B cell (primary cell): Measurements from ENCODE around the gene COL28A1. TPM values are rescaled to one million over a fixed set of nuclear protein-coding genes. Genes with fewer than 3 reads are reported as not detected.

Source experiments
- ATAC-seq: fragments of 200-7000 bp; cut with Tn5 transposase; one replicate; pipeline ENCODE4 v1.10.0; 2021; ENCODE audit warnings: low read depth, mild to moderate bottlenecking, moderate number of reproducible peaks, moderate library complexity
- CTCF ChIA-PET: fragments of 350-600 bp; sonication (Branson Sonifier 250); formaldehyde crosslinking; loops from one replicate; lab custom pipeline; 2021; ENCODE audit warnings: antibody characterized with exemption, inconsistent platforms; lab: Charles Lee
- POLR2A ChIA-PET: fragments of 350-600 bp; sonication (Branson Sonifier 250); formaldehyde crosslinking; loops from one replicate; lab custom pipeline; 2021; ENCODE audit warnings: antibody characterized with exemption; lab: Charles Lee
- DNase-seq: peaks from one replicate; pipeline ENCODE4 v3.0.0; 2013
- H2AFZ ChIP-seq: 2 replicates; pipeline ENCODE4 v1.6.1; 2012; ENCODE audit warnings: mild to moderate bottlenecking, low read depth, low read length; ENCODE audit not compliant: insufficient read depth, poor library complexity, severe bottlenecking
- H3K27ac ChIP-seq, 2 donors: 1 replicate in 1 of 2; 2 replicates in 1 of 2; pipeline ENCODE4 v1.5.1; 2012 to 2013; ENCODE audit warnings: low read length in 2 of 2, mild to moderate bottlenecking in 2 of 2, moderate library complexity in 1 of 2
- H3K27me3 ChIP-seq, 4 experiments: fragments of 200-600 bp in 1 of 4; sonication (generic) in 1 of 4; replicated peaks in 1 of 4; 1 replicate in 2 of 4; 2 replicates in 2 of 4; pipeline versions ENCODE4 v1.6.1 to v1.7.0; 2013 to 2016; ENCODE audit warnings: low read length in 3 of 4, mild to moderate bottlenecking in 2 of 4, mixed read lengths in 1 of 4, moderate library complexity in 1 of 4; ENCODE audit not compliant: insufficient read depth in 4 of 4, control insufficient read depth in 3 of 4; ENCODE audit errors: control extremely low read depth in 1 of 4
- H3K36me3 ChIP-seq, 2 experiments: replicated peaks in 1 of 2; 1 replicate in 1 of 2; 2 replicates in 1 of 2; pipeline versions ENCODE4 v1.6.1 to v1.7.1; 2013; ENCODE audit warnings: low read length in 1 of 2; ENCODE audit not compliant: insufficient read depth in 2 of 2, control insufficient read depth in 1 of 2; ENCODE audit errors: control extremely low read depth in 1 of 2, extremely low read depth in 1 of 2
- H3K4me1 ChIP-seq, 2 donors: fragments of 200-600 bp in 1 of 2; sonication (generic) in 1 of 2; 1 replicate in 1 of 2; 2 replicates in 1 of 2; pipeline versions ENCODE4 v1.5.1 to v1.6.1; 2013 to 2017; ENCODE audit warnings: low read length in 2 of 2; ENCODE audit not compliant: control insufficient read depth in 2 of 2, insufficient read depth in 2 of 2
- H3K4me2 ChIP-seq: replicated peaks from 2 replicates; pipeline ENCODE3; 2012; ENCODE audit warnings: mild to moderate bottlenecking, low read depth, low read length; ENCODE audit not compliant: poor library complexity, severe bottlenecking
- H3K4me3 ChIP-seq, 5 experiments: fragments of 200-600 bp in 1 of 5; sonication (generic) in 1 of 5; 1 replicate in 3 of 5; 2 replicates in 2 of 5; pipeline versions ENCODE4 v1.5.1 to v1.7.0; 2011 to 2016; ENCODE audit warnings: low read length in 4 of 5, mild to moderate bottlenecking in 4 of 5, low read depth in 2 of 5, control low read depth in 1 of 5, moderate library complexity in 1 of 5; ENCODE audit not compliant: insufficient read depth in 1 of 5; ENCODE audit errors: control extremely low read depth in 1 of 5, extremely low read depth in 1 of 5
- H3K79me2 ChIP-seq: fragments of 200-600 bp; sonication (generic); one replicate; pipeline ENCODE4 v1.6.0; 2016; ENCODE audit warnings: low read length; ENCODE audit not compliant: control insufficient read depth, insufficient read depth
- H3K9ac ChIP-seq: fragments of 200-600 bp; sonication (generic); 2 replicates; pipeline ENCODE4 v1.6.1; 2017; ENCODE audit warnings: mild to moderate bottlenecking, low read length, moderate library complexity
- H3K9me3 ChIP-seq, 3 donors: one replicate each; pipeline versions ENCODE4 v1.6.1 to v1.7.1; 2013; ENCODE audit warnings: low read length in 2 of 3; ENCODE audit not compliant: control insufficient read depth in 2 of 3, insufficient read depth in 1 of 3; ENCODE audit errors: control extremely low read depth in 1 of 3
- H4K20me1 ChIP-seq: 2 replicates; pipeline ENCODE4 v1.6.0; 2012; ENCODE audit warnings: mild to moderate bottlenecking, low read length; ENCODE audit not compliant: insufficient read depth, control insufficient read depth, poor library complexity, severe bottlenecking
- H3K27ac Mint-ChIP-seq: one replicate; pipeline ENCODE4 v1.8.0; 2021; ENCODE audit warnings: mixed read lengths
- H3K27me3 Mint-ChIP-seq: one replicate; pipeline ENCODE4 v1.8.0; 2021; ENCODE audit warnings: mixed read lengths
- H3K4me1 Mint-ChIP-seq: one replicate; pipeline ENCODE4 v1.8.0; 2021; ENCODE audit warnings: mixed read lengths
- H3K4me3 Mint-ChIP-seq: one replicate; pipeline ENCODE4 v1.8.0; 2021; ENCODE audit warnings: mixed read lengths
- H3K9me3 Mint-ChIP-seq: one replicate; pipeline ENCODE4 v1.8.0; 2022; ENCODE audit warnings: mixed read lengths; ENCODE audit not compliant: insufficient read depth
- EZH2 ChIP-seq: IDR thresholded peaks from 2 replicates; pipeline ENCODE4 v1.6.1; 2012; ENCODE audit warnings: borderline replicate concordance, low read depth, mild to moderate bottlenecking, moderate library complexity, low read length; ENCODE audit not compliant: insufficient read depth, poor library complexity, severe bottlenecking
- WGBS: methylation state at CpG from one replicate; pipeline ENCODE4 v1.1.5; 2013; ENCODE audit warnings: missing lambda C conversion rate; ENCODE audit not compliant: insufficient coverage; 5-methylcytosine and 5-hydroxymethylcytosine counted together
- intact Hi-C: fragments of 100-400 bp; cut with micrococcal nuclease; formaldehyde crosslinking; loops from one replicate; pipeline ENCODE4 v1.10.0; 2022
- polyA plus RNA-seq: library from polyadenylated mRNA; depleted of rRNA; stranded (reverse); fragments of >200 nt; gene quantifications from 2 replicates; pipeline ENCODE4 v1.2.3, GENCODE V29; 2012
- total RNA-seq, 2 donors: library from RNA; stranded (reverse); fragments of 120-200 nt in 1 of 2; gene quantifications; 1 replicate in 1 of 2; 2 replicates in 1 of 2; pipeline versions ENCODE4 v1.2.3 to v1.2.4, GENCODE V29; 2013 to 2022
- TF ChIP-seq, protein P1 (sequence below): fragments of 200-600 bp; IDR thresholded peaks from one replicate; pipeline ENCODE4 v1.8.0; 2022; ENCODE audit warnings: antibody characterized with exemption, mild to moderate bottlenecking

COL28A1 gene
- total and polyA plus RNA-seq, 2 donors (not counting 1 experiment from before 2014, with no cell fraction given): 0.18 to 0.67 TPM

DNA sequence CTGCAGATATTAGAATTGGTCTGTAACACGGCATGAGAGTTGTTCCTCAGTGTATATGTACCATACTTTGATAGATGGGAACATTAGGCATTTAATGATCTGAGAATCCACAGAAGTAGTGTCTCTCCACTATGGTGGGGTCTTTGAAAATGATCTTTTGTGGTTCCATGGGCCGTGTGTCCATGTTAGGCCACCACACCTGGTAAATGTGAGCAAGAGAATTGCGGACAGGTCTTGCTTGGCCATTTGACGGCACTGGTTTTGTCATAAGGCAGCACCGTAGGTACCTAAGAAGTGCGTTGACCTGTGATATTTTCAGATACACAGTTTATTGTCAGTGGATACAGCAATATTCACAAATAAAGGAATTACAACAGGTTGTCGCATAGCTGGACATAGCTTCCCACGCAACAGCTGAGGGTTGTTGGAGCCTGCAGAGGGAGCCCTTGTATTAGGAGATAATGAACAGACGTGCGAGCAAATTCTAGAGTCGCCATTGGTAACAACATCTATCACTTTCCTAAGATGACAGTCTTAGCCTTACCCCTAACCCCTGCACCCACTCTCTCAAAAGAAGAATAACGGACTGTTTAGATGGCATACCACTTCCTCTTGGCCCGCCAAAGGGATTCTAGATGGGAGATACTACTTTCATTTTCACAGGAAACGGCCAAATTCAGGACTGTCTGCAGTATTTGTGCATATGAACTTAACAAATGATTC, 111.4 kb downstream of the COL28A1 start:
- POLR2A ChIA-PET: interaction anchor here (1.3 kb wide), 1 partner anchor 243 kb away, joined by 3 read pairs; no protein-coding TSS in a partner anchor

More for the DNA sequence above, 111.4 kb downstream of the COL28A1 start:
- Histone ChIP-seq H2AFZ (peak overlapping the region; percentile 73), H3K9ac (peak overlapping the region; percentile 66), H3K36me3 (no peaks in the 10 kb centered on the region), H3K4me3 (peak overlapping the region; percentile 36 to 66 (median 51)), H3K27me3 (no peaks in the 10 kb centered on the region), H3K4me1 (no peaks in the 10 kb centered on the region), H3K9me3 (no peaks in the 10 kb centered on the region), H3K79me2 (no peaks in the 10 kb centered on the region), H3K27ac (peak overlapping the region in 1 of 2 donors; percentile 28), H3K4me2 (peak overlapping the region; percentile 67), H4K20me1 (no peaks in the 10 kb centered on the region)
- Mint-ChIP-seq H3K27me3 (no peaks in the 10 kb centered on the region), H3K4me1 (peaks cover 10% of the 10 kb centered on the region), H3K27ac (peak overlapping the region; percentile 64), H3K4me3 (peak overlapping the region; percentile 92), H3K9me3 (no peaks in the 10 kb centered on the region)
- ATAC-seq (peak; percentile 68), DNase-seq (peak; percentile 61)
- CTCF ChIA-PET: interaction anchor here (0.7 to 4.3 kb wide), 16 partner anchors 10 to 872 kb away, joined by 3 to 19 read pairs (median 3); partner anchors contain the start of genes C1GALT1 and UMAD1
- WGBS: 32% methylated on average over 4 of the region's 14 CpGs
- intact Hi-C loops: loop anchor here (1.0 to 5.0 kb wide), 4 partner anchors 116 to 793 kb away; partner anchors contain the start of gene C1GALT1
- TF ChIP-seq EZH2: no peak
- TF ChIP-seq, protein P1, sequence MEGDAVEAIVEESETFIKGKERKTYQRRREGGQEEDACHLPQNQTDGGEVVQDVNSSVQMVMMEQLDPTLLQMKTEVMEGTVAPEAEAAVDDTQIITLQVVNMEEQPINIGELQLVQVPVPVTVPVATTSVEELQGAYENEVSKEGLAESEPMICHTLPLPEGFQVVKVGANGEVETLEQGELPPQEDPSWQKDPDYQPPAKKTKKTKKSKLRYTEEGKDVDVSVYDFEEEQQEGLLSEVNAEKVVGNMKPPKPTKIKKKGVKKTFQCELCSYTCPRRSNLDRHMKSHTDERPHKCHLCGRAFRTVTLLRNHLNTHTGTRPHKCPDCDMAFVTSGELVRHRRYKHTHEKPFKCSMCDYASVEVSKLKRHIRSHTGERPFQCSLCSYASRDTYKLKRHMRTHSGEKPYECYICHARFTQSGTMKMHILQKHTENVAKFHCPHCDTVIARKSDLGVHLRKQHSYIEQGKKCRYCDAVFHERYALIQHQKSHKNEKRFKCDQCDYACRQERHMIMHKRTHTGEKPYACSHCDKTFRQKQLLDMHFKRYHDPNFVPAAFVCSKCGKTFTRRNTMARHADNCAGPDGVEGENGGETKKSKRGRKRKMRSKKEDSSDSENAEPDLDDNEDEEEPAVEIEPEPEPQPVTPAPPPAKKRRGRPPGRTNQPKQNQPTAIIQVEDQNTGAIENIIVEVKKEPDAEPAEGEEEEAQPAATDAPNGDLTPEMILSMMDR: peak; percentile 58
